GM23338 (cell line): ENCODE measurements around the gene GPR119.

Experiments used
- CREB1 ChIP-seq: fragments of 250-450 bp; sonication (Bioruptor Pico); IDR thresholded peaks from 2 replicates; pipeline ENCODE4 v1.5.0; 2020; ENCODE audit warnings: low read depth, mild to moderate bottlenecking, moderate library complexity
- EZH2 ChIP-seq: fragments of 200-600 bp; sonication (generic); IDR thresholded peaks from one replicate; pipeline ENCODE4 v1.8.0; 2017; ENCODE audit warnings: antibody characterized with exemption, mild to moderate bottlenecking, low read depth; ENCODE audit not compliant: unreplicated experiment
- EZH2phosphoT487 ChIP-seq: fragments of 200-600 bp; sonication (generic); IDR thresholded peaks from one replicate; pipeline ENCODE4 v1.8.1; 2018; ENCODE audit warnings: antibody characterized with exemption; ENCODE audit not compliant: unreplicated experiment
- POLR2AphosphoS5 ChIP-seq: IDR thresholded peaks from 2 replicates; pipeline ENCODE4 v1.6.1; 2016; ENCODE audit warnings: antibody characterized with exemption, low read depth
- REST ChIP-seq: IDR thresholded peaks from one replicate; pipeline ENCODE4 v1.6.1; 2018; ENCODE audit warnings: antibody characterized with exemption; ENCODE audit not compliant: unreplicated experiment
- STAT1 ChIP-seq: IDR thresholded peaks from one replicate; pipeline ENCODE4 v1.6.1; 2016; ENCODE audit warnings: antibody characterized with exemption; ENCODE audit not compliant: unreplicated experiment
- TF ChIP-seq, protein P1 (sequence below), 2 experiments: fragments of 200-600 bp in 1 of 2; sonication (generic) in 1 of 2; conservative IDR thresholded peaks; 2 replicates each; pipeline versions ENCODE4 v1.5.1 to v1.6.1; 2016 to 2017; ENCODE audit warnings: antibody characterized with exemption in 2 of 2, low read depth in 2 of 2, mild to moderate bottlenecking in 2 of 2, moderate library complexity in 1 of 2

DNA sequence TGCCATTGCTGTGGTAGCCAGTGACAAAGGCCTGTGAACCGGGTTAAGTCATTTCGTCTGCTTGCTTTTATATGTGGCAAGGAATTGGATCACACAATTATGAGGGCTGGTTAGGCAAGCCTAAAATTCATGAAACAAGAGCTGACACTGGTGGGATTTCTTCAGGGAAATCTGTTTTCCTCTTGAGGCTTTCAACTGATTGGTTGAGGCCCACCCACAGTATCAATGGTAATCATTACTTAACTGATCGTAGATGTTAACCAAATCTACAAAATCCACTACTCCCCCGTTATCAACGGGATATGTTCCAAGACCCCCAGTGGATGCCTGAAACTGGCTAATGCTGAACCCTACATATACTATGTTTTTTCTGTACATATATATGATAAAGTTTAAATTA is 29.3 kb upstream of the GPR119 start:
- TF ChIP-seq, protein P1, sequence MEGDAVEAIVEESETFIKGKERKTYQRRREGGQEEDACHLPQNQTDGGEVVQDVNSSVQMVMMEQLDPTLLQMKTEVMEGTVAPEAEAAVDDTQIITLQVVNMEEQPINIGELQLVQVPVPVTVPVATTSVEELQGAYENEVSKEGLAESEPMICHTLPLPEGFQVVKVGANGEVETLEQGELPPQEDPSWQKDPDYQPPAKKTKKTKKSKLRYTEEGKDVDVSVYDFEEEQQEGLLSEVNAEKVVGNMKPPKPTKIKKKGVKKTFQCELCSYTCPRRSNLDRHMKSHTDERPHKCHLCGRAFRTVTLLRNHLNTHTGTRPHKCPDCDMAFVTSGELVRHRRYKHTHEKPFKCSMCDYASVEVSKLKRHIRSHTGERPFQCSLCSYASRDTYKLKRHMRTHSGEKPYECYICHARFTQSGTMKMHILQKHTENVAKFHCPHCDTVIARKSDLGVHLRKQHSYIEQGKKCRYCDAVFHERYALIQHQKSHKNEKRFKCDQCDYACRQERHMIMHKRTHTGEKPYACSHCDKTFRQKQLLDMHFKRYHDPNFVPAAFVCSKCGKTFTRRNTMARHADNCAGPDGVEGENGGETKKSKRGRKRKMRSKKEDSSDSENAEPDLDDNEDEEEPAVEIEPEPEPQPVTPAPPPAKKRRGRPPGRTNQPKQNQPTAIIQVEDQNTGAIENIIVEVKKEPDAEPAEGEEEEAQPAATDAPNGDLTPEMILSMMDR (conservative IDR thresholded peaks at IDR 0.05; ENCODE audit: low read depth in 2 of 2) = no peak
- TF ChIP-seq REST (no peak), POLR2AphosphoS5 (no peak), STAT1 (no peak), EZH2 (no peak), EZH2phosphoT487 (no peak), CREB1 (no peak)
